HEK293 (cell line): ENCODE data around the gene ARID1A.

Experiments
- KLF16 ChIP-seq: fragments of 450-650 bp; formaldehyde crosslinking; IDR thresholded peaks from 2 replicates; pipeline ENCODE4 v1.5.1; 2017; ENCODE audit warnings: missing biosample characterization, missing genetic modification characterization
- SP7 ChIP-seq: fragments of 450-650 bp; formaldehyde crosslinking; IDR thresholded peaks from 2 replicates; pipeline ENCODE4 v1.5.1; 2016; ENCODE audit warnings: missing biosample characterization, missing genetic modification characterization
- ZNF114 ChIP-seq: fragments of 450-650 bp; formaldehyde crosslinking; IDR thresholded peaks from 2 replicates; pipeline ENCODE4 v1.5.0; 2017; ENCODE audit warnings: missing biosample characterization, missing genetic modification characterization
- ZNF184 ChIP-seq: fragments of 450-650 bp; IDR thresholded peaks from 2 replicates; pipeline ENCODE4 v1.5.1; 2018; ENCODE audit warnings: missing biosample characterization, mild to moderate bottlenecking, missing genetic modification characterization
- ZNF23 ChIP-seq: fragments of 450-650 bp; formaldehyde crosslinking; IDR thresholded peaks from 2 replicates; pipeline ENCODE4 v1.5.1; 2016; ENCODE audit warnings: missing biosample characterization, missing genetic modification characterization, borderline replicate concordance
- ZNF292 ChIP-seq: fragments of 450-650 bp; formaldehyde crosslinking; IDR thresholded peaks from 2 replicates; pipeline ENCODE4 v1.5.1; 2016; ENCODE audit warnings: low read depth, missing biosample characterization, missing genetic modification characterization, borderline replicate concordance
- ZNF473 ChIP-seq: fragments of 450-650 bp; formaldehyde crosslinking; IDR thresholded peaks from 2 replicates; pipeline ENCODE4 v1.5.1; 2017; ENCODE audit warnings: missing biosample characterization, missing genetic modification characterization
- ZNF624 ChIP-seq: fragments of 450-650 bp; formaldehyde crosslinking; IDR thresholded peaks from 2 replicates; pipeline ENCODE4 v1.5.1; 2017; ENCODE audit warnings: missing biosample characterization, missing genetic modification characterization
- ZNF654 ChIP-seq: fragments of 450-650 bp; formaldehyde crosslinking; IDR thresholded peaks from 2 replicates; pipeline ENCODE4 v1.5.1; 2016; ENCODE audit warnings: low read depth, missing biosample characterization, missing genetic modification characterization
- ZNF792 ChIP-seq: fragments of 450-650 bp; formaldehyde crosslinking; IDR thresholded peaks from 2 replicates; pipeline ENCODE4 v1.5.1; 2016; ENCODE audit warnings: missing biosample characterization, missing genetic modification characterization
- ZNF830 ChIP-seq: fragments of 450-650 bp; IDR thresholded peaks from 2 replicates; pipeline ENCODE4 v1.5.0; 2018; ENCODE audit warnings: missing biosample characterization, missing genetic modification characterization, low read depth, mild to moderate bottlenecking, moderate library complexity
- TF ChIP-seq, protein P1 (sequence below): fragments of 450-650 bp; formaldehyde crosslinking; IDR thresholded peaks from 2 replicates; pipeline ENCODE4 v1.5.1; 2016; ENCODE audit warnings: missing biosample characterization, missing genetic modification characterization
- TF ChIP-seq, protein P2 (sequence below): fragments of 450-650 bp; formaldehyde crosslinking; IDR thresholded peaks from 2 replicates; pipeline ENCODE4 v1.5.1; 2016; ENCODE audit warnings: missing biosample characterization, missing genetic modification characterization
- TF ChIP-seq, protein P3 (sequence below): fragments of 450-650 bp; formaldehyde crosslinking; IDR thresholded peaks from 2 replicates; pipeline ENCODE4 v1.5.1; 2016; ENCODE audit warnings: missing biosample characterization, missing genetic modification characterization
- TF ChIP-seq, protein P4 (sequence below): fragments of 450-650 bp; formaldehyde crosslinking; IDR thresholded peaks from 2 replicates; pipeline ENCODE4 v1.5.1; 2016; ENCODE audit warnings: missing biosample characterization, missing genetic modification characterization
- TF ChIP-seq, protein P5 (sequence below): fragments of 450-650 bp; formaldehyde crosslinking; IDR thresholded peaks from 2 replicates; pipeline ENCODE4 v1.5.1; 2017; ENCODE audit warnings: missing biosample characterization, missing genetic modification characterization
- TF ChIP-seq, protein P6 (sequence below): fragments of 450-650 bp; formaldehyde crosslinking; IDR thresholded peaks from 2 replicates; pipeline ENCODE4 v1.5.1; 2016; ENCODE audit warnings: missing biosample characterization, missing genetic modification characterization

ARID1A gene

DNA sequence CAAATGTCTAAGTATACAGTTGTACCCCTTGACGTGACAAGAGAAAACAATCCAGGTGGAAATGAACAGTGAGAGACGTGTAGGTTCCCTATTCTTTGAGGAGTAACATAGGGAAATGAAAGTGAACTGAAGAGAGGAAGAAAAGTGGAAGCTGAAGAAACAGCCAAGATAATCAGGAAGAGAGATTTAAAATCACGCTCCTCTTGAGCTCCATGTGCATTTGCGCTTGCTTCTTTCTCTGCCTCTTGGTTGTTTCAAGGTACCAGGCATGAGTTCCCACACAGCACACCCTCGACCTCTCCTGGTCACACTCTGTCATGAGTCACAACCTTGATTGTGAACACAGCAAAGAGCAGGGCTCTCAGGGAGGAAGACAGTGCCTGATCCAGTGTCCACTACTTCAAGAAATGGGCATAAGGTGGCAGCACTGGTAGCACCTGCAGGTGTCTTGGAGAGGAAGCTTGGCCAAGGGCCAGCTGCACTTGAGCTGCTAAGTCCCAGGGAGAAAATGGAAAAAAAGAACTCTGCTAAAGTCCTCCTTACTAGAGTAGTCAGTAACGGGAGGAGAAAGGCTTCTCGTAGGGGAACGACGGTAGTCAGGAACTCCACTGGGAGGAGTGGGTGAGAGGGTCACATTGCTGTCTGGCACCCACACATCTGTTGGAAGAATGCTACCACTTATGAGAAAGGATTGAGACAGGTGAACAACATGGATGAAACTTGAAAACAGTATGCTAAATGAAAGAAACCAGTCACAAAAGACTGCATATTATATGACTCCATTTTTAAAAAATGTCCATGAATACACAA is 18.3 kb upstream of the ARID1A start (continued):
- TF ChIP-seq, protein P1, sequence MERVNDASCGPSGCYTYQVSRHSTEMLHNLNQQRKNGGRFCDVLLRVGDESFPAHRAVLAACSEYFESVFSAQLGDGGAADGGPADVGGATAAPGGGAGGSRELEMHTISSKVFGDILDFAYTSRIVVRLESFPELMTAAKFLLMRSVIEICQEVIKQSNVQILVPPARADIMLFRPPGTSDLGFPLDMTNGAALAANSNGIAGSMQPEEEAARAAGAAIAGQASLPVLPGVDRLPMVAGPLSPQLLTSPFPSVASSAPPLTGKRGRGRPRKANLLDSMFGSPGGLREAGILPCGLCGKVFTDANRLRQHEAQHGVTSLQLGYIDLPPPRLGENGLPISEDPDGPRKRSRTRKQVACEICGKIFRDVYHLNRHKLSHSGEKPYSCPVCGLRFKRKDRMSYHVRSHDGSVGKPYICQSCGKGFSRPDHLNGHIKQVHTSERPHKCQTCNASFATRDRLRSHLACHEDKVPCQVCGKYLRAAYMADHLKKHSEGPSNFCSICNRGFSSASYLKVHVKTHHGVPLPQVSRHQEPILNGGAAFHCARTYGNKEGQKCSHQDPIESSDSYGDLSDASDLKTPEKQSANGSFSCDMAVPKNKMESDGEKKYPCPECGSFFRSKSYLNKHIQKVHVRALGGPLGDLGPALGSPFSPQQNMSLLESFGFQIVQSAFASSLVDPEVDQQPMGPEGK (tag by site-specific recombination), result no peak
- TF ChIP-seq, protein P2, sequence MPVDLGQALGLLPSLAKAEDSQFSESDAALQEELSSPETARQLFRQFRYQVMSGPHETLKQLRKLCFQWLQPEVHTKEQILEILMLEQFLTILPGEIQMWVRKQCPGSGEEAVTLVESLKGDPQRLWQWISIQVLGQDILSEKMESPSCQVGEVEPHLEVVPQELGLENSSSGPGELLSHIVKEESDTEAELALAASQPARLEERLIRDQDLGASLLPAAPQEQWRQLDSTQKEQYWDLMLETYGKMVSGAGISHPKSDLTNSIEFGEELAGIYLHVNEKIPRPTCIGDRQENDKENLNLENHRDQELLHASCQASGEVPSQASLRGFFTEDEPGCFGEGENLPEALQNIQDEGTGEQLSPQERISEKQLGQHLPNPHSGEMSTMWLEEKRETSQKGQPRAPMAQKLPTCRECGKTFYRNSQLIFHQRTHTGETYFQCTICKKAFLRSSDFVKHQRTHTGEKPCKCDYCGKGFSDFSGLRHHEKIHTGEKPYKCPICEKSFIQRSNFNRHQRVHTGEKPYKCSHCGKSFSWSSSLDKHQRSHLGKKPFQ, result peak; percentile 54; the same call in 1 of the 2 replicates
- TF ChIP-seq ZNF624 (tag by site-specific recombination) (no peak), ZNF830 (tag by site-specific recombination) (no peak), ZNF114 (tag by site-specific recombination) (no peak), ZNF184 (peak; percentile 66; the same call in 1 of the 2 replicates), ZNF292 (tag by site-specific recombination) (no peak), ZNF473 (tag by site-specific recombination) (no peak), ZNF792 (tag by site-specific recombination) (no peak), ZNF23 (no peak), SP7 (tag by site-specific recombination) (peak; percentile 38; the same call in 1 of the 2 replicates), KLF16 (tag by site-specific recombination) (no peak), ZNF654 (tag by site-specific recombination) (peak; percentile 69)
- TF ChIP-seq, protein P3, sequence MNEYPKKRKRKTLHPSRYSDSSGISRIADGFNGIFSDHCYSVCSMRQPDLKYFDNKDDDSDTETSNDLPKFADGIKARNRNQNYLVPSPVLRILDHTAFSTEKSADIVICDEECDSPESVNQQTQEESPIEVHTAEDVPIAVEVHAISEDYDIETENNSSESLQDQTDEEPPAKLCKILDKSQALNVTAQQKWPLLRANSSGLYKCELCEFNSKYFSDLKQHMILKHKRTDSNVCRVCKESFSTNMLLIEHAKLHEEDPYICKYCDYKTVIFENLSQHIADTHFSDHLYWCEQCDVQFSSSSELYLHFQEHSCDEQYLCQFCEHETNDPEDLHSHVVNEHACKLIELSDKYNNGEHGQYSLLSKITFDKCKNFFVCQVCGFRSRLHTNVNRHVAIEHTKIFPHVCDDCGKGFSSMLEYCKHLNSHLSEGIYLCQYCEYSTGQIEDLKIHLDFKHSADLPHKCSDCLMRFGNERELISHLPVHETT (tag by site-specific recombination), result peak; percentile 42; the same call in 1 of the 2 replicates
- TF ChIP-seq, protein P4, sequence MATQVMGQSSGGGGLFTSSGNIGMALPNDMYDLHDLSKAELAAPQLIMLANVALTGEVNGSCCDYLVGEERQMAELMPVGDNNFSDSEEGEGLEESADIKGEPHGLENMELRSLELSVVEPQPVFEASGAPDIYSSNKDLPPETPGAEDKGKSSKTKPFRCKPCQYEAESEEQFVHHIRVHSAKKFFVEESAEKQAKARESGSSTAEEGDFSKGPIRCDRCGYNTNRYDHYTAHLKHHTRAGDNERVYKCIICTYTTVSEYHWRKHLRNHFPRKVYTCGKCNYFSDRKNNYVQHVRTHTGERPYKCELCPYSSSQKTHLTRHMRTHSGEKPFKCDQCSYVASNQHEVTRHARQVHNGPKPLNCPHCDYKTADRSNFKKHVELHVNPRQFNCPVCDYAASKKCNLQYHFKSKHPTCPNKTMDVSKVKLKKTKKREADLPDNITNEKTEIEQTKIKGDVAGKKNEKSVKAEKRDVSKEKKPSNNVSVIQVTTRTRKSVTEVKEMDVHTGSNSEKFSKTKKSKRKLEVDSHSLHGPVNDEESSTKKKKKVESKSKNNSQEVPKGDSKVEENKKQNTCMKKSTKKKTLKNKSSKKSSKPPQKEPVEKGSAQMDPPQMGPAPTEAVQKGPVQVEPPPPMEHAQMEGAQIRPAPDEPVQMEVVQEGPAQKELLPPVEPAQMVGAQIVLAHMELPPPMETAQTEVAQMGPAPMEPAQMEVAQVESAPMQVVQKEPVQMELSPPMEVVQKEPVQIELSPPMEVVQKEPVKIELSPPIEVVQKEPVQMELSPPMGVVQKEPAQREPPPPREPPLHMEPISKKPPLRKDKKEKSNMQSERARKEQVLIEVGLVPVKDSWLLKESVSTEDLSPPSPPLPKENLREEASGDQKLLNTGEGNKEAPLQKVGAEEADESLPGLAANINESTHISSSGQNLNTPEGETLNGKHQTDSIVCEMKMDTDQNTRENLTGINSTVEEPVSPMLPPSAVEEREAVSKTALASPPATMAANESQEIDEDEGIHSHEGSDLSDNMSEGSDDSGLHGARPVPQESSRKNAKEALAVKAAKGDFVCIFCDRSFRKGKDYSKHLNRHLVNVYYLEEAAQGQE (tag by site-specific recombination), result no peak
- TF ChIP-seq, protein P5, sequence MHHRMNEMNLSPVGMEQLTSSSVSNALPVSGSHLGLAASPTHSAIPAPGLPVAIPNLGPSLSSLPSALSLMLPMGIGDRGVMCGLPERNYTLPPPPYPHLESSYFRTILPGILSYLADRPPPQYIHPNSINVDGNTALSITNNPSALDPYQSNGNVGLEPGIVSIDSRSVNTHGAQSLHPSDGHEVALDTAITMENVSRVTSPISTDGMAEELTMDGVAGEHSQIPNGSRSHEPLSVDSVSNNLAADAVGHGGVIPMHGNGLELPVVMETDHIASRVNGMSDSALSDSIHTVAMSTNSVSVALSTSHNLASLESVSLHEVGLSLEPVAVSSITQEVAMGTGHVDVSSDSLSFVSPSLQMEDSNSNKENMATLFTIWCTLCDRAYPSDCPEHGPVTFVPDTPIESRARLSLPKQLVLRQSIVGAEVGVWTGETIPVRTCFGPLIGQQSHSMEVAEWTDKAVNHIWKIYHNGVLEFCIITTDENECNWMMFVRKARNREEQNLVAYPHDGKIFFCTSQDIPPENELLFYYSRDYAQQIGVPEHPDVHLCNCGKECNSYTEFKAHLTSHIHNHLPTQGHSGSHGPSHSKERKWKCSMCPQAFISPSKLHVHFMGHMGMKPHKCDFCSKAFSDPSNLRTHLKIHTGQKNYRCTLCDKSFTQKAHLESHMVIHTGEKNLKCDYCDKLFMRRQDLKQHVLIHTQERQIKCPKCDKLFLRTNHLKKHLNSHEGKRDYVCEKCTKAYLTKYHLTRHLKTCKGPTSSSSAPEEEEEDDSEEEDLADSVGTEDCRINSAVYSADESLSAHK (tag by site-specific recombination), result peak; percentile 96
- TF ChIP-seq, protein P6, sequence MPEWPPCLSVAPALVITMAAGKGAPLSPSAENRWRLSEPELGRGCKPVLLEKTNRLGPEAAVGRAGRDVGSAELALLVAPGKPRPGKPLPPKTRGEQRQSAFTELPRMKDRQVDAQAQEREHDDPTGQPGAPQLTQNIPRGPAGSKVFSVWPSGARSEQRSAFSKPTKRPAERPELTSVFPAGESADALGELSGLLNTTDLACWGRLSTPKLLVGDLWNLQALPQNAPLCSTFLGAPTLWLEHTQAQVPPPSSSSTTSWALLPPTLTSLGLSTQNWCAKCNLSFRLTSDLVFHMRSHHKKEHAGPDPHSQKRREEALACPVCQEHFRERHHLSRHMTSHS (tag by site-specific recombination), result no peak
